Loucy (cell line): ENCODE measurements around the gene CAPS.

Experiments used
- EZH2phosphoT487 ChIP-seq: fragments of 200-600 bp; IDR thresholded peaks from 2 replicates; pipeline ENCODE4 v1.6.1; 2018; ENCODE audit warnings: antibody characterized with exemption, mild to moderate bottlenecking, moderate library complexity, borderline replicate concordance
- TF ChIP-seq, protein P1 (sequence below): fragments of 200-600 bp; sonication (generic); conservative IDR thresholded peaks from 2 replicates; pipeline ENCODE4 v1.5.1; 2014; ENCODE audit warnings: mild to moderate bottlenecking, antibody characterized with exemption, low read length

DNA sequence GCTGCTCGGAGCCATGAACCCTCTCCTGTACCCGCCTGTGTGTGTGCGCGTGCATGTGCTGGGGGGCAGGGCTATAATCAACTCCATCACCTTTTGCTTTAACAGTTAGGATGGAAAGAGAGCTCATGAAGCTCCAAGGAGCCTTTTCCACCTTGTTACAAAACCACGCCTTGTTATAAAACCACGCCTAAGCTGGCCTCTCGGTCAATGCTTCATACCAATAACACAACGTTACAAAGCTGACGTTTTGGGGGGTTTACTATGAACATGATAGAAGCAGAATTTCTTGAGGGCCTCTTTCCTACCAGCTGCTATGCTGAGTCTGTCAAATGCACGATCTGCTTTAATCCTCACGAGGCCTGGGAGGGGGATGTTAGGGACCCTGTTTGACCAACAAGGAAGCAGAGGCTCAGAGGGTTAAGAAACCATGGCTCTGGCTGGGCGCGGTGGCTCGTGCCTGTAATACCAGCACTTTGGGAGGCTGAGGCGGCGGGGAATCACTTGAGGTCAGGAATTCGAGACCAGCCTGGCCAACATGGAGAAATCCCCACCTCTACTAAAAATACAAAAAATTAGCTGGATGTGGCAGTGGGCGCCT lies 11.9 kb downstream of the CAPS start:
- TF ChIP-seq, protein P1, sequence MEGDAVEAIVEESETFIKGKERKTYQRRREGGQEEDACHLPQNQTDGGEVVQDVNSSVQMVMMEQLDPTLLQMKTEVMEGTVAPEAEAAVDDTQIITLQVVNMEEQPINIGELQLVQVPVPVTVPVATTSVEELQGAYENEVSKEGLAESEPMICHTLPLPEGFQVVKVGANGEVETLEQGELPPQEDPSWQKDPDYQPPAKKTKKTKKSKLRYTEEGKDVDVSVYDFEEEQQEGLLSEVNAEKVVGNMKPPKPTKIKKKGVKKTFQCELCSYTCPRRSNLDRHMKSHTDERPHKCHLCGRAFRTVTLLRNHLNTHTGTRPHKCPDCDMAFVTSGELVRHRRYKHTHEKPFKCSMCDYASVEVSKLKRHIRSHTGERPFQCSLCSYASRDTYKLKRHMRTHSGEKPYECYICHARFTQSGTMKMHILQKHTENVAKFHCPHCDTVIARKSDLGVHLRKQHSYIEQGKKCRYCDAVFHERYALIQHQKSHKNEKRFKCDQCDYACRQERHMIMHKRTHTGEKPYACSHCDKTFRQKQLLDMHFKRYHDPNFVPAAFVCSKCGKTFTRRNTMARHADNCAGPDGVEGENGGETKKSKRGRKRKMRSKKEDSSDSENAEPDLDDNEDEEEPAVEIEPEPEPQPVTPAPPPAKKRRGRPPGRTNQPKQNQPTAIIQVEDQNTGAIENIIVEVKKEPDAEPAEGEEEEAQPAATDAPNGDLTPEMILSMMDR, result no peak
- no peak for TF ChIP-seq EZH2phosphoT487
